Measurements from ENCODE around the gene ZRANB1. TPM values are rescaled to one million over a fixed set of nuclear protein-coding genes. Genes with fewer than 3 reads are reported as not detected.

Gene ZRANB1
- total RNA-seq, 2 experiments from 2014 or later = 21.2 to 22.2 TPM

GRCh38 chr10:125024497-125025234 lies 82.7 kb downstream of the ZRANB1 start:
- Mint-ChIP-seq H3K9me3 (peaks cover under 1% of the 10 kb centered on the region), H3K4me1 (ENCODE audit: low read depth) (no peaks in the 10 kb centered on the region), H3K36me3 (ENCODE audit: low read depth) (no peaks in the 10 kb centered on the region), H3K27me3 (no peaks in the 10 kb centered on the region), H3K27ac (no peak overlapping the region), H3K4me3 (no peak overlapping the region)
- intact Hi-C loops (cut with DNase I, micrococcal nuclease) = no loop called here
- no peak for ATAC-seq (ENCODE audit: poor library complexity)
- no peaks in the 10 kb centered on the region for H3K4me1 ChIP-seq (ENCODE audit: insufficient read depth, low read length)
- peaks cover 0 to 11% of the 10 kb centered on the region in 2 experiments for H3K9me3 ChIP-seq (ENCODE audit: control insufficient read depth in 1 of 2, insufficient read depth in 1 of 2, low read length in 2 of 2)
- H3K27me3 ChIP-seq (ENCODE audit: control insufficient read depth in 1 of 2, insufficient read depth in 2 of 2, low read length in 2 of 2) = no peaks in the 10 kb centered on the region
- H3K4me3 ChIP-seq (ENCODE audit: low read length) = no peak overlapping the region
- no peaks in the 10 kb centered on the region for H3K36me3 ChIP-seq (ENCODE audit: insufficient read depth, low read length)
- no peak for TF ChIP-seq CTCF (IDR thresholded peaks at IDR 0.05)
- POLR2A ChIA-PET = no interaction called here
- DNase-seq = no peak
- CTCF ChIA-PET = no interaction called here
- H3K27ac ChIP-seq (ENCODE audit: low read depth in 1 of 2, low read length in 2 of 2) = no peak overlapping the region

DNA sequence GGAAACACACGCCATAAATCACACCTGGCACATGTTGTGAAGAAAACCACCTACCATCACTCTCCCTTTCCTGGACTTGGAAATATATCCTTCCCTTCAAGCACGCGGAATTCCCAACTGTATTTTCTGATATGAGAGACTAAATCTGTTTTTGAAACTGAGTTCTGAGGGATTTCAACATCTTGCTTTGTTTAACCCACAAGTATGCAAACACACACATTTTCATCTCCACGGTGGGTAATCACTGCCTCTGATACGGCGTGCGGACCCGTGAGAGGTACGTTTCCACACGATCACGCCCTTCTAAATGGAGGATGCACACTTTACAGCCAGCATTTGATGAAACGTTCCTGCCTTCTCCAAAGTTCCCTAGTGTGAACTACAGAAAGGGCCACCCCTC lies 83.4 kb downstream of the ZRANB1 start:
- intact Hi-C loops (cut with DNase I, micrococcal nuclease) = no loop called here
- no peaks in the 10 kb centered on the region for H3K36me3 ChIP-seq (ENCODE audit: insufficient read depth, low read length)

DNA sequence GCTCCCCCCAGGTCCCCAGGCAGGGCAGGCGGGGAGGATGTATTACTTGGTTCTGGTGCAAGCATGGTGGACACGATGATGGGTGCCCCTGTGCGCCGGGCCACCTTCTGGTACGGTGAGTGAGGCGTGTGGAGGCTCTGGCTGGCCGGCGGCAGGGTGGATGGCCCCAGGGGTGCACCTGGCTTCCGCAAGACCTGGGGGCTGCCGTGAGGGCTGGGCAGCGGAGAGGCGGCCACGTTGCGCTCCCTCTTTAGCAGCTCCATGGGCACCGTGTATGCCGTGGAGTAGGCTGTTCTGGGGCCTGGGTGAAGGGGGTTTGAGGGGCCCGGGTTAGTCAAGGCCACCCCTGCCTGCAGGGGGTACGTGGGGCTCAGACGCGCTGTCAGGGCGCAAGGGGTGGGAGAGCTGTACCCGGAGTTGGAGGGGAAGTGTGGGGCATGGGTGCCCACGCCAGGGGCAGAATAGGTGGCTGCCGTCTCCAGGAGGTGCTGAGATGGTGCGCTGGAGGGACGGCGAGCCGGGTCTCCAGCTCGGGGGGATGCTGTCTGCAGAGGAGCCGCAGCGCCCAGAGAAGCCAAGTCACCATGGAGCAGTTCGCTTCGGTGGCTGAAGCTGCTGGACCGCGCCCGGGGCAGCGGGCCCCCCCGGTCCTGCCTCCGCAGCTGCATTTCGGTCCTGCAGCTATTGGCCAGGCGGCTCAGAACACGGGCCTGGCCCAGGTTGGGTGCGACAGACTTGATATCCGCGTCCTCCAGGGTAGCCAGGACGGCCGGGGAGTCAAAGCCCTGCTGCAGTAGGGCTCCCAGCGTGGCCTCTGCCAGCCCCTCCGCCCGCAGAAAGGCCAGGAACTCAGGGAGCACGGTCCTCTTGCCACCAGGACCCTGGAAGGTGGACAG lies 84.4 kb downstream of the ZRANB1 start:
- DNase-seq = no peak
- intact Hi-C loops (cut with DNase I, micrococcal nuclease) = no loop called here
- no peaks in the 10 kb centered on the region for H3K9me3 Mint-ChIP-seq
- no peak for TF ChIP-seq CTCF (IDR thresholded peaks at IDR 0.05)
- ATAC-seq (ENCODE audit: poor library complexity) = no peak
- Histone ChIP-seq H3K27me3 (ENCODE audit: control insufficient read depth in 1 of 2, insufficient read depth in 2 of 2, low read length in 2 of 2) (no peaks in the 10 kb centered on the region), H3K27ac (ENCODE audit: low read depth in 1 of 2, low read length in 2 of 2) (no peak overlapping the region), H3K9me3 (ENCODE audit: control insufficient read depth in 1 of 2, insufficient read depth in 1 of 2, low read length in 2 of 2) (peaks cover 0 to 11% of the 10 kb centered on the region in 2 experiments), H3K4me3 (ENCODE audit: low read length) (no peak overlapping the region), H3K4me1 (ENCODE audit: insufficient read depth, low read length) (no peaks in the 10 kb centered on the region), H3K36me3 (ENCODE audit: insufficient read depth, low read length) (no peaks in the 10 kb centered on the region)
- no peak overlapping the region for H3K27ac Mint-ChIP-seq
- H3K36me3 Mint-ChIP-seq (ENCODE audit: low read depth) = no peaks in the 10 kb centered on the region
- no peaks in the 10 kb centered on the region for H3K27me3 Mint-ChIP-seq
- no peak overlapping the region for H3K4me3 Mint-ChIP-seq
- ChIA-PET CTCF (no interaction called here), POLR2A (no interaction called here)
- H3K4me1 Mint-ChIP-seq (ENCODE audit: low read depth) = no peaks in the 10 kb centered on the region

More for the DNA sequence above, 83.4 kb downstream of the ZRANB1 start:
- DNase-seq (no peak), ATAC-seq (ENCODE audit: poor library complexity) (no peak)
- H3K36me3 Mint-ChIP-seq (ENCODE audit: low read depth) = no peaks in the 10 kb centered on the region
- no peaks in the 10 kb centered on the region for H3K9me3 Mint-ChIP-seq
- Histone ChIP-seq H3K9me3 (ENCODE audit: control insufficient read depth in 1 of 2, insufficient read depth in 1 of 2, low read length in 2 of 2) (peaks cover 0 to 11% of the 10 kb centered on the region in 2 experiments), H3K4me3 (ENCODE audit: low read length) (no peak overlapping the region), H3K4me1 (ENCODE audit: insufficient read depth, low read length) (no peaks in the 10 kb centered on the region), H3K27me3 (ENCODE audit: control insufficient read depth in 1 of 2, insufficient read depth in 2 of 2, low read length in 2 of 2) (no peaks in the 10 kb centered on the region), H3K27ac (ENCODE audit: low read depth in 1 of 2, low read length in 2 of 2) (no peak overlapping the region)
- ChIA-PET POLR2A (no interaction called here), CTCF (no interaction called here)
- H3K27ac Mint-ChIP-seq = no peak overlapping the region
- H3K4me3 Mint-ChIP-seq = no peak overlapping the region
- TF ChIP-seq CTCF (IDR thresholded peaks at IDR 0.05) = no peak
- no peaks in the 10 kb centered on the region for H3K27me3 Mint-ChIP-seq
- no peaks in the 10 kb centered on the region for H3K4me1 Mint-ChIP-seq (ENCODE audit: low read depth)
